Glomerular endothelial cell (primary cell): Measurements from ENCODE around the gene MAP4K2. TPM values are rescaled to one million over a fixed set of nuclear protein-coding genes. Genes with fewer than 3 reads are reported as not detected.

Source experiments
- DNase-seq: peaks from one replicate; pipeline ENCODE4 v3.0.0-alpha.2; 2011; ENCODE audit warnings: low read depth, low spot score; ENCODE audit errors: extremely low read depth
- total RNA-seq: library from RNA; depleted of rRNA; stranded (reverse); fragments of >200 nt; gene quantifications from 2 replicates; pipeline ENCODE4 v1.2.3, GENCODE V29; 2015

Gene MAP4K2
- total RNA-seq, 1 donor from 2014 or later = 49.6 TPM

GRCh38 chr11:64758330-64759079 is 44.5 kb downstream of the MAP4K2 start:
- no peak for DNase-seq

GRCh38 chr11:64757549-64758329 is 45.3 kb downstream of the MAP4K2 start:
- no peak for DNase-seq

- no peak for DNase-seq
Measured at GRCh38 chr11:64755681-64756361, 47.2 kb downstream of the MAP4K2 start.

GRCh38 chr11:64754919-64755662 is 47.9 kb downstream of the MAP4K2 start:
- DNase-seq = no peak

- no peak for DNase-seq
Measured at GRCh38 chr11:64754124-64754918, 48.7 kb downstream of the MAP4K2 start.

- no peak for DNase-seq
Measured at GRCh38 chr11:64753380-64754123, 49.5 kb downstream of the MAP4K2 start.

- DNase-seq = no peak
Measured at GRCh38 chr11:64753019-64753379, 50.0 kb downstream of the MAP4K2 start.

- DNase-seq = no peak
Measured at GRCh38 chr11:64752175-64752970, 50.6 kb downstream of the MAP4K2 start.

- DNase-seq = no peak
Measured at GRCh38 chr11:64751580-64751979, 51.4 kb downstream of the MAP4K2 start.

- DNase-seq = no peak
Measured at GRCh38 chr11:64751136-64751535, 51.9 kb downstream of the MAP4K2 start.

- DNase-seq = no peak
Measured at GRCh38 chr11:64750361-64751054, 52.5 kb downstream of the MAP4K2 start.

GRCh38 chr11:64747961-64748665 is 54.9 kb downstream of the MAP4K2 start:
- no peak for DNase-seq

- no peak for DNase-seq
Measured at GRCh38 chr11:64746486-64746885, 56.5 kb downstream of the MAP4K2 start.

GRCh38 chr11:64745521-64746328 is 57.3 kb downstream of the MAP4K2 start:
- no peak for DNase-seq

GRCh38 chr11:64745189-64745520 is 57.9 kb downstream of the MAP4K2 start:
- DNase-seq = no peak

- DNase-seq = no peak
Measured at GRCh38 chr11:64744544-64745188, 58.3 kb downstream of the MAP4K2 start.
